NCI-H345 treated with DMSO at 0.1 percent for 48 hours (cell line): ENCODE measurements around the gene PTPRG.

Experiments used
- DNase-seq: peaks from one replicate; lab custom pipeline; 2025; ENCODE audit not compliant: unreplicated experiment; lab: John Stamatoyannopoulos, UW

The PTPRG gene

GRCh38 chr3:62203152-62203551 lies 641.8 kb downstream of the PTPRG start:
- no peak for DNase-seq

GRCh38 chr3:62203561-62203960 lies 642.2 kb downstream of the PTPRG start:
- no peak for DNase-seq

GRCh38 chr3:62207197-62207596 lies 645.8 kb downstream of the PTPRG start:
- DNase-seq = no peak

- DNase-seq = no peak
Observed at GRCh38 chr3:62208385-62208784, 647.0 kb downstream of the PTPRG start.

- DNase-seq = no peak
Observed at GRCh38 chr3:62209101-62209500, 647.7 kb downstream of the PTPRG start.

GRCh38 chr3:62210011-62210410 lies 648.6 kb downstream of the PTPRG start:
- no peak for DNase-seq

- DNase-seq = no peak
Observed at GRCh38 chr3:62211675-62212429, 650.5 kb downstream of the PTPRG start.

GRCh38 chr3:62214850-62215249 lies 653.5 kb downstream of the PTPRG start:
- DNase-seq = no peak

GRCh38 chr3:62220616-62221015 lies 659.2 kb downstream of the PTPRG start:
- DNase-seq = no peak

- no peak for DNase-seq
Observed at GRCh38 chr3:62225051-62225450, 663.7 kb downstream of the PTPRG start.

- DNase-seq = no peak
Observed at GRCh38 chr3:62226601-62227339, 665.4 kb downstream of the PTPRG start.

- no peak for DNase-seq
Observed at GRCh38 chr3:62228467-62228866, 667.1 kb downstream of the PTPRG start.

- DNase-seq = no peak
Observed at GRCh38 chr3:62229211-62229610, 667.8 kb downstream of the PTPRG start.

- no peak for DNase-seq
Observed at GRCh38 chr3:62229908-62230307, 668.5 kb downstream of the PTPRG start.

GRCh38 chr3:62233065-62233464 lies 671.7 kb downstream of the PTPRG start:
- no peak for DNase-seq

- DNase-seq = no peak
Observed at GRCh38 chr3:62236016-62236415, 674.6 kb downstream of the PTPRG start.

- DNase-seq = no peak
Observed at GRCh38 chr3:62237286-62237948, 676.0 kb downstream of the PTPRG start.

GRCh38 chr3:62238003-62238402 lies 676.6 kb downstream of the PTPRG start:
- no peak for DNase-seq

- no peak for DNase-seq
Observed at GRCh38 chr3:62238431-62238830, 677.1 kb downstream of the PTPRG start.

GRCh38 chr3:62241279-62241678 lies 679.9 kb downstream of the PTPRG start:
- no peak for DNase-seq

GRCh38 chr3:62242831-62243509 lies 681.6 kb downstream of the PTPRG start:
- DNase-seq = no peak
